ENCODE data around the gene SENP6.

DNA sequence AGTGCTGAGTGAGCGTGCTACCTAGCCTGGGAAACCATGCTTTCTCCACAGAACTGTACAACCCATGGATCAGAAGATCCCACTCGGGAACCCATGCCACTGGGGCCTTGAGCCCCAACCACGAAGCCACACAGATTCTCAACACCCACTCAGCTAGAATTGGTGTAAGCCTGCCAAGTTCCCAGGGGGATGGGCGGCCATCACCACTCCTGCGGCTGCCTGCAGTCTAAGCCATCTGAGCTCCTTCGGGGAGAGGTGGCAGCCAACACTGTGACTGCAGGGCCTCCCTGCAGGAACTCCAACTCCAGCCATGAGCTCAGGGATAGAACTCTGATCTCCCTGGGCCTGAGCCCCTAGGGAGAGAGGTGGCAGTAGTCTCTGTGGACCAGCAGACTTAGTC lies 33.6 kb upstream of the SENP6 start:
- TF ChIP-seq, protein P1, sequence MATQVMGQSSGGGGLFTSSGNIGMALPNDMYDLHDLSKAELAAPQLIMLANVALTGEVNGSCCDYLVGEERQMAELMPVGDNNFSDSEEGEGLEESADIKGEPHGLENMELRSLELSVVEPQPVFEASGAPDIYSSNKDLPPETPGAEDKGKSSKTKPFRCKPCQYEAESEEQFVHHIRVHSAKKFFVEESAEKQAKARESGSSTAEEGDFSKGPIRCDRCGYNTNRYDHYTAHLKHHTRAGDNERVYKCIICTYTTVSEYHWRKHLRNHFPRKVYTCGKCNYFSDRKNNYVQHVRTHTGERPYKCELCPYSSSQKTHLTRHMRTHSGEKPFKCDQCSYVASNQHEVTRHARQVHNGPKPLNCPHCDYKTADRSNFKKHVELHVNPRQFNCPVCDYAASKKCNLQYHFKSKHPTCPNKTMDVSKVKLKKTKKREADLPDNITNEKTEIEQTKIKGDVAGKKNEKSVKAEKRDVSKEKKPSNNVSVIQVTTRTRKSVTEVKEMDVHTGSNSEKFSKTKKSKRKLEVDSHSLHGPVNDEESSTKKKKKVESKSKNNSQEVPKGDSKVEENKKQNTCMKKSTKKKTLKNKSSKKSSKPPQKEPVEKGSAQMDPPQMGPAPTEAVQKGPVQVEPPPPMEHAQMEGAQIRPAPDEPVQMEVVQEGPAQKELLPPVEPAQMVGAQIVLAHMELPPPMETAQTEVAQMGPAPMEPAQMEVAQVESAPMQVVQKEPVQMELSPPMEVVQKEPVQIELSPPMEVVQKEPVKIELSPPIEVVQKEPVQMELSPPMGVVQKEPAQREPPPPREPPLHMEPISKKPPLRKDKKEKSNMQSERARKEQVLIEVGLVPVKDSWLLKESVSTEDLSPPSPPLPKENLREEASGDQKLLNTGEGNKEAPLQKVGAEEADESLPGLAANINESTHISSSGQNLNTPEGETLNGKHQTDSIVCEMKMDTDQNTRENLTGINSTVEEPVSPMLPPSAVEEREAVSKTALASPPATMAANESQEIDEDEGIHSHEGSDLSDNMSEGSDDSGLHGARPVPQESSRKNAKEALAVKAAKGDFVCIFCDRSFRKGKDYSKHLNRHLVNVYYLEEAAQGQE (tag by site-specific recombination; IDR thresholded peaks at IDR 0.05): no peak
- TF ChIP-seq, protein P2, sequence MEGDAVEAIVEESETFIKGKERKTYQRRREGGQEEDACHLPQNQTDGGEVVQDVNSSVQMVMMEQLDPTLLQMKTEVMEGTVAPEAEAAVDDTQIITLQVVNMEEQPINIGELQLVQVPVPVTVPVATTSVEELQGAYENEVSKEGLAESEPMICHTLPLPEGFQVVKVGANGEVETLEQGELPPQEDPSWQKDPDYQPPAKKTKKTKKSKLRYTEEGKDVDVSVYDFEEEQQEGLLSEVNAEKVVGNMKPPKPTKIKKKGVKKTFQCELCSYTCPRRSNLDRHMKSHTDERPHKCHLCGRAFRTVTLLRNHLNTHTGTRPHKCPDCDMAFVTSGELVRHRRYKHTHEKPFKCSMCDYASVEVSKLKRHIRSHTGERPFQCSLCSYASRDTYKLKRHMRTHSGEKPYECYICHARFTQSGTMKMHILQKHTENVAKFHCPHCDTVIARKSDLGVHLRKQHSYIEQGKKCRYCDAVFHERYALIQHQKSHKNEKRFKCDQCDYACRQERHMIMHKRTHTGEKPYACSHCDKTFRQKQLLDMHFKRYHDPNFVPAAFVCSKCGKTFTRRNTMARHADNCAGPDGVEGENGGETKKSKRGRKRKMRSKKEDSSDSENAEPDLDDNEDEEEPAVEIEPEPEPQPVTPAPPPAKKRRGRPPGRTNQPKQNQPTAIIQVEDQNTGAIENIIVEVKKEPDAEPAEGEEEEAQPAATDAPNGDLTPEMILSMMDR (tag by site-specific recombination; IDR thresholded peaks at IDR 0.05): no peak
- TF ChIP-seq ZNF140 (tag by site-specific recombination; IDR thresholded peaks at IDR 0.05) (no peak), YY1 (tag by site-specific recombination; IDR thresholded peaks at IDR 0.05) (no peak), ZNF670 (tag by site-specific recombination; IDR thresholded peaks at IDR 0.05; ENCODE audit: low read depth) (no peak), ZNF624 (tag by site-specific recombination; IDR thresholded peaks at IDR 0.05) (no peak), RBAK (tag by site-specific recombination; IDR thresholded peaks at IDR 0.05) (no peak), ZNF48 (tag by site-specific recombination; IDR thresholded peaks at IDR 0.05) (no peak), HOXC10 (CRISPR knock-in tag; IDR thresholded peaks at IDR 0.05) (no peak), ZBTB1 (tag by site-specific recombination; IDR thresholded peaks at IDR 0.05) (no peak), ZNF596 (tag by site-specific recombination; IDR thresholded peaks at IDR 0.05) (no peak), ZNF155 (tag by site-specific recombination; IDR thresholded peaks at IDR 0.05) (no peak)
- TF ChIP-seq, protein P3, sequence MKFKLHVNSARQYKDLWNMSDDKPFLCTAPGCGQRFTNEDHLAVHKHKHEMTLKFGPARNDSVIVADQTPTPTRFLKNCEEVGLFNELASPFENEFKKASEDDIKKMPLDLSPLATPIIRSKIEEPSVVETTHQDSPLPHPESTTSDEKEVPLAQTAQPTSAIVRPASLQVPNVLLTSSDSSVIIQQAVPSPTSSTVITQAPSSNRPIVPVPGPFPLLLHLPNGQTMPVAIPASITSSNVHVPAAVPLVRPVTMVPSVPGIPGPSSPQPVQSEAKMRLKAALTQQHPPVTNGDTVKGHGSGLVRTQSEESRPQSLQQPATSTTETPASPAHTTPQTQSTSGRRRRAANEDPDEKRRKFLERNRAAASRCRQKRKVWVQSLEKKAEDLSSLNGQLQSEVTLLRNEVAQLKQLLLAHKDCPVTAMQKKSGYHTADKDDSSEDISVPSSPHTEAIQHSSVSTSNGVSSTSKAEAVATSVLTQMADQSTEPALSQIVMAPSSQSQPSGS (tag by site-specific recombination; IDR thresholded peaks at IDR 0.05; ENCODE audit: low read depth): no peak

All from HEK293 (cell line).